Mammary epithelial cell (primary cell): ENCODE results near the gene YWHAH.

ENCODE experiments used
- CTCF ChIP-seq, 2 donors: IDR thresholded peaks in 1 of 2; conservative IDR thresholded peaks in 1 of 2; 2 replicates each; pipeline ENCODE4 v1.5.1; 2011 to 2012; ENCODE audit warnings: inconsistent platforms in 2 of 2, low read length in 2 of 2, mild to moderate bottlenecking in 2 of 2, control low read depth in 1 of 2, low read depth in 1 of 2; ENCODE audit not compliant: insufficient read depth in 1 of 2; ENCODE audit errors: extremely low read depth in 1 of 2
- EZH2 ChIP-seq: IDR thresholded peaks from 2 replicates; pipeline ENCODE4 v1.6.1; 2012; ENCODE audit warnings: low read length, inconsistent platforms, borderline replicate concordance

- TF ChIP-seq CTCF (conservative IDR thresholded peaks at IDR 0.05 in 1 of 2, IDR thresholded peaks at IDR 0.05 in 1 of 2; ENCODE audit: extremely low read depth in 1 of 2, insufficient read depth in 1 of 2, low read depth in 1 of 2, low read length in 2 of 2), result no peak
- TF ChIP-seq EZH2, result no peak
Measured at GRCh38 chr22:31921106-31921505, 23.2 kb upstream of the YWHAH start.
